ENCODE measurements around the gene ZNF774. TPM values are rescaled to one million over a fixed set of nuclear protein-coding genes. Genes with fewer than 3 reads are reported as not detected.

Gene ZNF774
- total and polyA plus RNA-seq, 2 of the 13 experiments (the other 11 are each of a cell fraction or from before 2014, with no cell fraction given), result 0.59 to 1.4 TPM

GRCh38 chr15:90352107-90352893 is at the start of gene ZNF774 (continued):
- no peak for TF ChIP-seq AKNA (CRISPR knock-in tag; IDR thresholded peaks at IDR 0.05; ENCODE audit: borderline replicate concordance)
- peak; percentile 39; the same call in 1 of the 2 replicates for TF ChIP-seq ZBED4 (CRISPR knock-in tag; IDR thresholded peaks at IDR 0.05; ENCODE audit: borderline replicate concordance)
- no peak for TF ChIP-seq ZNF343 (CRISPR knock-in tag; IDR thresholded peaks at IDR 0.05)
- no peak for TF ChIP-seq KLF11 (CRISPR knock-in tag; IDR thresholded peaks at IDR 0.05)
- TF ChIP-seq NR0B2 (CRISPR knock-in tag; IDR thresholded peaks at IDR 0.05), result no peak
- TF ChIP-seq PRMT3 (CRISPR knock-in tag; IDR thresholded peaks at IDR 0.05; ENCODE audit: borderline replicate concordance, low read depth), result no peak
- TF ChIP-seq E2F1 (CRISPR knock-in tag; IDR thresholded peaks at IDR 0.05), result no peak
- TF ChIP-seq TOE1 (CRISPR knock-in tag; IDR thresholded peaks at IDR 0.05), result no peak
- 0 out of 2 replicates have a peak, but pooled peaks have one; percentile 10 for TF ChIP-seq TFDP2 (CRISPR knock-in tag; IDR thresholded peaks at IDR 0.05)
- TF ChIP-seq SNAI1 (CRISPR knock-in tag; IDR thresholded peaks at IDR 0.05; ENCODE audit: borderline replicate concordance), result no peak
- TF ChIP-seq ZNF234 (CRISPR knock-in tag; conservative IDR thresholded peaks at IDR 0.05), result no peak
- TF ChIP-seq ZIK1 (CRISPR knock-in tag; IDR thresholded peaks at IDR 0.05; ENCODE audit: borderline replicate concordance, low read depth), result no peak
- TF ChIP-seq NFE2L2 (IDR thresholded peaks at IDR 0.05; ENCODE audit: low read length), result no peak
- no peak for TF ChIP-seq ZNF678 (CRISPR knock-in tag; IDR thresholded peaks at IDR 0.05)
